GM21423 (cell line): Measurements from ENCODE around the gene AURKAIP1.
A peak's percentile ranks its signal among the peaks of the same experiment; 100 is the strongest.
"Not testable (repeated sequence)": the region's sequence is repeated elsewhere in the genome, so short reads cannot be mapped to it uniquely, and the experiment has no call there.

ENCODE experiments used
- ATAC-seq: cut with Tn5 transposase; IDR thresholded peaks from one replicate; pipeline ENCODE4 v1.9.1; 2021; ENCODE audit warnings: mild to moderate bottlenecking, moderate library complexity; ENCODE audit not compliant: unreplicated experiment

AURKAIP1 gene

GRCh38 chr1:1374929-1375662 lies at the start of gene AURKAIP1:
TSS of gene AURKAIP1 (minus strand) at chr1:1375207. CDS start at chr1:1374756, 451 bp downstream.
- ATAC-seq = peak; percentile 84

GRCh38 chr1:1424707-1425106 lies 49.7 kb upstream of the AURKAIP1 start:
- ATAC-seq = no peak

GRCh38 chr1:1423245-1423597 lies 48.2 kb upstream of the AURKAIP1 start:
- no peak for ATAC-seq

GRCh38 chr1:1422465-1423244 lies 47.6 kb upstream of the AURKAIP1 start:
- no peak for ATAC-seq

GRCh38 chr1:1421907-1422464 lies 47.0 kb upstream of the AURKAIP1 start:
- no peak for ATAC-seq

GRCh38 chr1:1421147-1421906 lies 46.3 kb upstream of the AURKAIP1 start, which contains the start of gene ANKRD65:
TSS of gene ANKRD65 (minus strand) at chr1:1421276. CDS start at chr1:1421005, 271 bp downstream.
- no peak for ATAC-seq

GRCh38 chr1:1420654-1421141 lies 45.7 kb upstream of the AURKAIP1 start:
- no peak for ATAC-seq

GRCh38 chr1:1419813-1420653 lies 45.0 kb upstream of the AURKAIP1 start:
- no peak for ATAC-seq

- ATAC-seq = no peak
Measured at GRCh38 chr1:1419363-1419812, 44.4 kb upstream of the AURKAIP1 start.

GRCh38 chr1:1418464-1419362 lies 43.7 kb upstream of the AURKAIP1 start:
- no peak for ATAC-seq

- not testable (repeated sequence) for ATAC-seq
Measured at GRCh38 chr1:1417825-1418463, 42.9 kb upstream of the AURKAIP1 start.

- ATAC-seq = not testable (repeated sequence)
Measured at GRCh38 chr1:1417396-1417795, 42.4 kb upstream of the AURKAIP1 start.

- ATAC-seq = no peak
Measured at GRCh38 chr1:1415751-1416150, 40.7 kb upstream of the AURKAIP1 start.

GRCh38 chr1:1412311-1412902 lies 37.4 kb upstream of the AURKAIP1 start:
- not testable (repeated sequence) for ATAC-seq

GRCh38 chr1:1411626-1412025 lies 36.6 kb upstream of the AURKAIP1 start:
- ATAC-seq = no peak

- not testable (repeated sequence) for ATAC-seq
Measured at GRCh38 chr1:1410238-1410637, 35.2 kb upstream of the AURKAIP1 start.

- peak; percentile 28 for ATAC-seq
Measured at GRCh38 chr1:1407636-1408318, 32.8 kb upstream of the AURKAIP1 start.
